K562 (cell line): Measurements from ENCODE around the gene ADGRG1. TPM values are rescaled to one million over a fixed set of nuclear protein-coding genes. Genes with fewer than 3 reads are reported as not detected.

Experiments
- ATAC-seq: fragments of 200-7000 bp; cut with Tn5 transposase; 3 replicates; pipeline ENCODE4 v1.9.1; 2020; ENCODE audit warnings: moderate library complexity
- BruUV-seq: library from RNA; stranded (reverse); fragments of 400-500 nt; replicated peaks from 2 replicates; lab custom pipeline; 2021; lab: Mats Ljungman, UMichigan
- CTCF ChIA-PET: fragments of 300-600 bp; formaldehyde crosslinking; extraction: SDS; loops from one replicate; lab custom pipeline; 2021; ENCODE audit warnings: low intra/inter-chr PET ratio; lab: Yijun Ruan, JAX
- POLR2A ChIA-PET: fragments of 300-600, 350-650 bp; sonication (Branson Sonifier 250); formaldehyde crosslinking; extraction: SDS; loops from one replicate; lab custom pipeline; 2021; ENCODE audit warnings: antibody characterized with exemption, inconsistent platforms; lab: Yijun Ruan, JAX
- DNase-seq, 4 experiments: peaks; one replicate each; pipeline versions ENCODE4 v3.0.0 to v3.0.0-alpha.2; 2011 to 2018; ENCODE audit warnings: low spot score in 3 of 4, mixed read lengths in 3 of 4; ENCODE audit errors: extremely low read depth in 1 of 4
- FAIRE-seq: peaks from 2 replicates; lab custom pipeline; 2011; peaks lifted over from hg19 to GRCh38; lab: Jason Lieb, UNC
- H2AFZ ChIP-seq: 2 replicates; pipeline ENCODE4 v1.6.0; 2011; ENCODE audit warnings: low read depth, low read length, control low read depth, inconsistent platforms
- H3K27ac ChIP-seq: fragments of 200-600 bp; 3 replicates; pipeline ENCODE4 v1.8.0; 2011; ENCODE audit warnings: low read depth, mild to moderate bottlenecking, control low read depth, inconsistent platforms, low read length, moderate library complexity, mixed read lengths; ENCODE audit errors: extremely low read depth
- H3K27me3 ChIP-seq, 2 experiments: fragments of 300-600 bp in 1 of 2; 2 replicates in 1 of 2; 3 replicates in 1 of 2; pipeline versions ENCODE4 v1.6.0 to v1.8.0; 2011; ENCODE audit warnings: inconsistent platforms in 2 of 2, low read length in 2 of 2, mild to moderate bottlenecking in 1 of 2, mixed read lengths in 1 of 2, moderate library complexity in 1 of 2; ENCODE audit not compliant: control insufficient read depth in 2 of 2, insufficient read depth in 2 of 2
- H3K36me3 ChIP-seq: fragments of 300-600 bp; 3 replicates; pipeline ENCODE4 v1.8.0; 2011; ENCODE audit warnings: mild to moderate bottlenecking, low read length, inconsistent platforms; ENCODE audit not compliant: control insufficient read depth, insufficient read depth
- H3K4me1 ChIP-seq, 2 experiments: fragments of 200-600 bp in 1 of 2; replicated peaks in 1 of 2; 2 replicates in 1 of 2; 3 replicates in 1 of 2; pipeline versions ENCODE4 v1.5.1 to v1.8.0; 2011; ENCODE audit warnings: inconsistent platforms in 2 of 2, low read length in 2 of 2, mild to moderate bottlenecking in 1 of 2, mixed read lengths in 1 of 2, moderate library complexity in 1 of 2; ENCODE audit not compliant: control insufficient read depth in 2 of 2, insufficient read depth in 2 of 2
- H3K4me2 ChIP-seq: 2 replicates; pipeline ENCODE4 v1.6.1; 2011; ENCODE audit warnings: low read length, control low read depth, inconsistent platforms, mixed read lengths; ENCODE audit not compliant: insufficient read depth
- H3K4me3 ChIP-seq: fragments of 200-600 bp; sonication (generic), shearing (Covaris generic); 2 replicates; pipeline ENCODE4 v1.5.1; 2016; ENCODE audit warnings: control low read depth, inconsistent platforms
- H3K79me2 ChIP-seq: fragments of 200-600 bp; 3 replicates; pipeline ENCODE4 v1.8.0; 2011; ENCODE audit warnings: low read length, inconsistent platforms; ENCODE audit not compliant: control insufficient read depth, insufficient read depth
- H3K9ac ChIP-seq, 2 experiments: 2 replicates each; pipeline versions ENCODE4 v1.6.0 to v1.6.1; 2011; ENCODE audit warnings: low read depth in 2 of 2, low read length in 2 of 2, control low read depth in 1 of 2, inconsistent platforms in 1 of 2, mild to moderate bottlenecking in 1 of 2, mixed read lengths in 1 of 2; ENCODE audit not compliant: insufficient read depth in 1 of 2
- H3K9me1 ChIP-seq: one replicate; pipeline ENCODE4 v1.6.0; 2011; ENCODE audit warnings: inconsistent platforms, mild to moderate bottlenecking, low read length, moderate library complexity; ENCODE audit not compliant: control insufficient read depth, insufficient read depth
- H3K9me3 ChIP-seq: replicated peaks from 2 replicates; pipeline ENCODE4 v1.5.1; 2011; ENCODE audit warnings: low read depth, low read length, inconsistent platforms; ENCODE audit not compliant: control insufficient read depth, insufficient read depth
- H4K20me1 ChIP-seq: replicated peaks from 2 replicates; pipeline ENCODE4 v1.6.1; 2011; ENCODE audit warnings: low read length, inconsistent platforms, mixed read lengths; ENCODE audit not compliant: control insufficient read depth, insufficient read depth
- C11orf30 ChIP-seq: fragments of 450-650 bp; IDR thresholded peaks from 2 replicates; pipeline ENCODE4 v1.6.1; 2016; ENCODE audit warnings: low read depth, mild to moderate bottlenecking
- CBX1 ChIP-seq: sonication (generic); IDR thresholded peaks from 2 replicates; pipeline ENCODE4 v1.6.1; 2016; ENCODE audit warnings: antibody characterized with exemption, low read depth, mild to moderate bottlenecking
- CBX3 ChIP-seq, 2 experiments: IDR thresholded peaks; 1 replicate in 1 of 2; 2 replicates in 1 of 2; pipeline ENCODE4 v1.6.1; 2012; ENCODE audit warnings: inconsistent platforms in 2 of 2, low read length in 2 of 2, borderline replicate concordance in 1 of 2, control low read depth in 1 of 2
- GMEB1 ChIP-seq: fragments of 250-450 bp; sonication (Bioruptor Pico); IDR thresholded peaks from 2 replicates; pipeline ENCODE4 v1.4.0; 2020; ENCODE audit warnings: mild to moderate bottlenecking
- GTF2A2 ChIP-seq: IDR thresholded peaks from 2 replicates; pipeline ENCODE4 v1.6.1; 2016; ENCODE audit warnings: mild to moderate bottlenecking, missing genetic modification characterization, missing compliant biosample characterization
- HCFC1 ChIP-seq: IDR thresholded peaks from 2 replicates; pipeline ENCODE4 v1.6.1; 2012; ENCODE audit warnings: low read depth, low read length, improper control_type of control experiment
- LARP7 ChIP-seq: fragments of 450-650 bp; IDR thresholded peaks from 2 replicates; pipeline ENCODE4 v1.6.1; 2016
- NR1H2 ChIP-seq: sonication (generic); formaldehyde crosslinking; IDR thresholded peaks from 2 replicates; pipeline ENCODE4 v1.4.0; 2020; ENCODE audit warnings: mild to moderate bottlenecking, missing genetic modification reagents
- RBM17 ChIP-seq: fragments of 200-400 bp; formaldehyde crosslinking; IDR thresholded peaks from 2 replicates; pipeline ENCODE4 v1.6.1; 2017; ENCODE audit warnings: low read depth, mild to moderate bottlenecking, low read length, borderline replicate concordance
- SREBF1 ChIP-seq: fragments of 150-350 bp; IDR thresholded peaks from 2 replicates; pipeline ENCODE4 v1.6.1; 2014; ENCODE audit warnings: antibody characterized with exemption, low read depth, low read length, borderline replicate concordance
- YY1 ChIP-seq, 3 experiments: IDR thresholded peaks; 2 replicates each; pipeline ENCODE4 v1.6.1; 2011; ENCODE audit warnings: low read length in 2 of 3, mild to moderate bottlenecking in 2 of 3, moderate library complexity in 2 of 3, borderline replicate concordance in 1 of 3, control low read depth in 1 of 3, low read depth in 1 of 3; ENCODE audit not compliant: insufficient read depth in 3 of 3, insufficient replicate concordance in 2 of 3, control insufficient read depth in 1 of 3, insufficient read length in 1 of 3; ENCODE audit errors: extremely low read depth in 1 of 3
- WGBS: fragments of 100-300 bp; shearing (Covaris generic); methylation state at CpG from one replicate; pipeline ENCODE4 v1.1.6; 2016; ENCODE audit warnings: low coverage, mixed read lengths; ENCODE audit not compliant: insufficient coverage; ENCODE audit errors: missing lambda C conversion rate; 5-methylcytosine and 5-hydroxymethylcytosine counted together
- in situ Hi-C: fragments of 300-500 bp; cut with MboI; formaldehyde crosslinking; loops from 4 replicates; pipeline ENCODE4 v1.15.0; 2018; ENCODE audit warnings: inconsistent platforms, mixed read lengths
- intact Hi-C: fragments of 100-400 bp; cut with micrococcal nuclease; formaldehyde crosslinking; loops from 2 replicates; pipeline ENCODE4 v1.14.2; 2022
- polyA plus RNA-seq, 8 experiments: library from polyadenylated mRNA; depleted of rRNA in 4 of 8; stranded (reverse) in 5 of 8; unstranded in 3 of 8; fragments of >200 nt; fragmentation: Nextera tagmentation in 2 of 8; fragmentation: Illumina TruSeq in 1 of 8; extraction: Ambion mirVana in 2 of 8; extraction: Trizol in 1 of 8; gene quantifications; 2 replicates each; pipeline versions ENCODE4 v1.2.1 to v1.2.3, GENCODE V29; 2011 to 2014; ENCODE audit warnings: inconsistent platforms in 1 of 8, missing spikeins in 1 of 8
- total RNA-seq, 7 experiments: library from RNA; depleted of rRNA in 6 of 7; stranded (reverse); fragments of >200 nt in 6 of 7; fragmentation: Illumina TruSeq in 2 of 7; extraction: Trizol in 2 of 7; gene quantifications; 2 replicates each; pipeline versions ENCODE4 v1.2.1 to v1.2.3, GENCODE V29; 2011 to 2021; ENCODE audit warnings: low replicate concordance in 1 of 7
- TF ChIP-seq, protein P1 (sequence below): fragments of 450-650 bp; formaldehyde crosslinking; IDR thresholded peaks from 2 replicates; pipeline ENCODE4 v1.4.0; 2022; ENCODE audit warnings: mild to moderate bottlenecking, moderate library complexity
- TF ChIP-seq, protein P2 (sequence below): fragments of 250-450 bp; sonication (Bioruptor Pico); IDR thresholded peaks from 2 replicates; pipeline ENCODE4 v1.5.0; 2021; ENCODE audit warnings: mild to moderate bottlenecking, borderline replicate concordance

Gene ADGRG1
- total and polyA plus RNA-seq, 9 of the 15 experiments (the other 6 are each of a cell fraction or from before 2014, with no cell fraction given), result 0.04 to 0.31 (median 0.16) TPM; not detected in 6

GRCh38 chr16:57694231-57694724, 65.8 kb downstream of the ADGRG1 start (continued):
- no peak for TF ChIP-seq C11orf30
- no peak for TF ChIP-seq CBX3 (IDR thresholded peaks at IDR 0.05; ENCODE audit: borderline replicate concordance in 1 of 2, low read length in 2 of 2)
- TF ChIP-seq RBM17, result no peak
- TF ChIP-seq, protein P1, sequence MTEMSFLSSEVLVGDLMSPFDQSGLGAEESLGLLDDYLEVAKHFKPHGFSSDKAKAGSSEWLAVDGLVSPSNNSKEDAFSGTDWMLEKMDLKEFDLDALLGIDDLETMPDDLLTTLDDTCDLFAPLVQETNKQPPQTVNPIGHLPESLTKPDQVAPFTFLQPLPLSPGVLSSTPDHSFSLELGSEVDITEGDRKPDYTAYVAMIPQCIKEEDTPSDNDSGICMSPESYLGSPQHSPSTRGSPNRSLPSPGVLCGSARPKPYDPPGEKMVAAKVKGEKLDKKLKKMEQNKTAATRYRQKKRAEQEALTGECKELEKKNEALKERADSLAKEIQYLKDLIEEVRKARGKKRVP (CRISPR knock-in tag), result no peak

DNA sequence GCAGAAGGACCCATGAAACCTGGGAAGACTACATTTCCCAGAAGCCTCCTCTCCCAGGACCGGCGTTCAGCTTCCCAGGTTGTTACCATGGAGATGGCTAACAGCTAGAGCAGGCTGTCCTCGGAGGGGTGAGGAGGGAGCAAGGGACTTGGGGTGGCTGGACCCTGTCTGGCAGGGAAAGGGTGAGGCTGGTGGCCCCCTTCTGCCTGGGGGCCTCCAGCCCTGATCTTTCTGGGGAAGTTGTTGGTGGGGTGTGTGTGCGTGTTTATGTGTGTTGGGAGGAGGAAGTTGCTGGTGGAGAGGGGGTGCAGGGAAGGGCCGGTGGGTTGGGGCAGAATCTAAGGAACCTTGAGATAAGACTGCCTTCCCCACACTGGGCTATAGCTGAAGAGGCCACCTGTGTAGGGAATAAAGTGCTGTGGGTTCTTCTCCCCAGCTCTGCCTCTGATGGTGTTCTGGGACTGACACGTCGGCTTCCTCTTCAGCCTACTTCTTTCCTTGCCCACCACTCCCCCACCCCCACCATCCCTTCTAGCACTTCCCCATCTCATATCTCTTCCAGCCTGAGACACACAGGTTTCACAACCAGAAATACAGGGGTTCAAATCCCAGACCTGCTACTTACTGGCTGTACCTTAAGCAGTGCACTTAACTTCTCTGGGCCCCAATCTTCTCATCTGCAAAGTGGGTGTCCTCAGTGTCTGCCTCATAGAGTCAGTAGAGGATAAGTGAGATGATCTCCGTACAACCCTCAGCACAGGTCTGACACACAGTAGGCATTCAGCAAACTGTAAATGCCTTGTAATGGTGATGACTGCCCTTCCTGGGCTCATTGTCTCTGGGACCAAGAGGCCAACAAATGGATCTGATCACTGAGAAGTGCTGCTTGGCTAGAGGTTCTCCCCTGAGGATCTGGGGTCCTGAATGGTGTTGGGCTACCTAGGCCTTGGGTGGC, 66.6 kb downstream of the ADGRG1 start, which contains the start of gene DRC7:
Gene DRC7 (plus strand): TSS at position 82 of the 955 bp plus-strand sequence. CDS start 3,144 bp downstream, outside the sequence.
- WGBS, result 9% methylated on average over 6 of the region's 8 CpGs
- peak within 1 kb of the TSS; percentile 60 for H2AFZ ChIP-seq
- no peaks in the 10 kb centered on the region for H3K27me3 ChIP-seq
- no peaks in the 10 kb centered on the region for H3K79me2 ChIP-seq
- H3K9me3 ChIP-seq, result 0 out of 2 replicates have a peak, but pooled peaks cover 2% of the 10 kb centered on the region
- in situ Hi-C loops, result no loop called here
- ChIA-PET CTCF (no interaction called here), POLR2A (interaction anchor here (0.6 to 1.5 kb wide), 4 partner anchors 9 to 41 kb away, joined by 3 to 4 read pairs (median 4); partner anchors contain the start of gene KATNB1)
- H4K20me1 ChIP-seq, result no peaks in the 10 kb centered on the region
- intact Hi-C loops, result loop anchor here (5.0 kb wide), 1 partner anchor 42 kb away; the partner anchor contains the start of gene KATNB1
- peak within 1 kb of the TSS; percentile 31; the same call in 1 of the 2 replicates for H3K4me3 ChIP-seq
- BruUV-seq, result no TSS peak
- H3K9me1 ChIP-seq, result no peaks in the 10 kb centered on the region
- peak; percentile 81 to 85 (median 82) for DNase-seq
- H3K36me3 ChIP-seq, result no peaks in the 10 kb centered on the region
- H3K4me1 ChIP-seq, result peaks cover 37 to 51% of the 10 kb centered on the region in 2 experiments; a peak in 4 of 5 replicates
- peak within 1 kb of the TSS; percentile 10 to 72; a peak in 2 of 4 replicates for H3K9ac ChIP-seq
- peak within 1 kb of the TSS; percentile 80 for H3K4me2 ChIP-seq
- H3K27ac ChIP-seq, result peak within 1 kb of the TSS; percentile 5; the same call in 1 of the 3 replicates
- ATAC-seq, result peak; percentile 81
- FAIRE-seq, result peak; percentile 91
- no peak for TF ChIP-seq GTF2A2 (tag)
- peak in 1 of 3 experiments; percentile 46 for TF ChIP-seq YY1 (IDR thresholded peaks at IDR 0.05; ENCODE audit: borderline replicate concordance in 1 of 3, control insufficient read depth in 1 of 3, extremely low read depth in 1 of 3, insufficient read depth in 3 of 3, insufficient read length in 1 of 3, insufficient replicate concordance in 2 of 3, low read depth in 1 of 3, low read length in 2 of 3)
- TF ChIP-seq NR1H2 (CRISPR knock-in tag), result no peak
- TF ChIP-seq HCFC1, result peak; percentile 92
- peak; percentile 61; the same call in 1 of the 2 replicates for TF ChIP-seq LARP7
- TF ChIP-seq, protein P2, sequence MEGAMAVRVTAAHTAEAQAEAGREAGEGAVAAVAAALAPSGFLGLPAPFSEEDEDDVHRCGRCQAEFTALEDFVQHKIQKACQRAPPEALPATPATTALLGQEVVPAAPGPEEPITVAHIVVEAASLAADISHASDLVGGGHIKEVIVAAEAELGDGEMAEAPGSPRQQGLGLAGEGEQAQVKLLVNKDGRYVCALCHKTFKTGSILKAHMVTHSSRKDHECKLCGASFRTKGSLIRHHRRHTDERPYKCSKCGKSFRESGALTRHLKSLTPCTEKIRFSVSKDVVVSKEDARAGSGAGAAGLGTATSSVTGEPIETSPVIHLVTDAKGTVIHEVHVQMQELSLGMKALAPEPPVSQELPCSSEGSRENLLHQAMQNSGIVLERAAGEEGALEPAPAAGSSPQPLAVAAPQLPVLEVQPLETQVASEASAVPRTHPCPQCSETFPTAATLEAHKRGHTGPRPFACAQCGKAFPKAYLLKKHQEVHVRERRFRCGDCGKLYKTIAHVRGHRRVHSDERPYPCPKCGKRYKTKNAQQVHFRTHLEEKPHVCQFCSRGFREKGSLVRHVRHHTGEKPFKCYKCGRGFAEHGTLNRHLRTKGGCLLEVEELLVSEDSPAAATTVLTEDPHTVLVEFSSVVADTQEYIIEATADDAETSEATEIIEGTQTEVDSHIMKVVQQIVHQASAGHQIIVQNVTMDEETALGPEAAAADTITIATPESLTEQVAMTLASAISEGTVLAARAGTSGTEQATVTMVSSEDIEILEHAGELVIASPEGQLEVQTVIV, result no peak
- TF ChIP-seq SREBF1, result no peak
- no peak for TF ChIP-seq CBX1
- TF ChIP-seq GMEB1 (CRISPR knock-in tag), result no peak
